AG04450 (cell line): ENCODE data around the gene ALPL. TPM values are rescaled to one million over a fixed set of nuclear protein-coding genes. Genes with fewer than 3 reads are reported as not detected.

ENCODE experiments used
- CTCF ChIA-PET: fragments of 300-600, 350-600 bp; formaldehyde crosslinking; extraction: SDS; loops from one replicate; lab custom pipeline; 2022; ENCODE audit warnings: antibody characterized with exemption, inconsistent platforms; lab: Charles Lee
- POLR2A ChIA-PET: fragments of 350-600 bp; formaldehyde crosslinking; extraction: SDS; loops from one replicate; lab custom pipeline; 2021; ENCODE audit warnings: antibody characterized with exemption, inconsistent platforms; lab: Yijun Ruan, JAX
- DNase-seq: peaks from one replicate; pipeline ENCODE4 v3.0.0-alpha.2; 2011; ENCODE audit warnings: low read depth, low spot score
- H3K27ac ChIP-seq: one replicate; pipeline ENCODE4 v1.5.1; 2012; ENCODE audit warnings: low read depth, low read length, control low read depth
- H3K27me3 ChIP-seq: one replicate; pipeline ENCODE4 v1.6.0; 2012; ENCODE audit warnings: low read length; ENCODE audit not compliant: control insufficient read depth, insufficient read depth
- H3K4me3 ChIP-seq: 2 replicates; pipeline ENCODE4 v1.5.1; 2011; ENCODE audit warnings: mild to moderate bottlenecking, low read depth, low read length, control low read depth
- H3K9me3 ChIP-seq: 2 replicates; pipeline ENCODE4 v1.5.1; 2012; ENCODE audit warnings: low read length; ENCODE audit not compliant: control insufficient read depth, insufficient read depth
- polyA plus RNA-seq: library from polyadenylated mRNA; depleted of rRNA; stranded (reverse); fragments of >200 nt; gene quantifications from 2 replicates; pipeline ENCODE4 v1.2.3, GENCODE V29; 2011
- TF ChIP-seq, protein P1 (sequence below): IDR thresholded peaks from 2 replicates; pipeline ENCODE4 v1.5.1; 2011; ENCODE audit warnings: low read depth, low read length, control low read depth, inconsistent platforms

The ALPL gene
- polyA plus RNA-seq, 1 experiment: 1.8 TPM

- DNase-seq: no peak
- ChIA-PET CTCF (interaction anchor here (0.5 to 2.5 kb wide), 4 partner anchors 9 to 136 kb away, joined by 3 to 14 read pairs (median 4); no protein-coding TSS in a partner anchor), POLR2A (no interaction called here)
- no peaks in the 10 kb centered on the region; the same call in 1 of the 2 replicates for H3K9me3 ChIP-seq
- no peak overlapping the region for H3K4me3 ChIP-seq
- no peak overlapping the region for H3K27ac ChIP-seq
- peaks cover 27% of the 10 kb centered on the region for H3K27me3 ChIP-seq
- TF ChIP-seq, protein P1, sequence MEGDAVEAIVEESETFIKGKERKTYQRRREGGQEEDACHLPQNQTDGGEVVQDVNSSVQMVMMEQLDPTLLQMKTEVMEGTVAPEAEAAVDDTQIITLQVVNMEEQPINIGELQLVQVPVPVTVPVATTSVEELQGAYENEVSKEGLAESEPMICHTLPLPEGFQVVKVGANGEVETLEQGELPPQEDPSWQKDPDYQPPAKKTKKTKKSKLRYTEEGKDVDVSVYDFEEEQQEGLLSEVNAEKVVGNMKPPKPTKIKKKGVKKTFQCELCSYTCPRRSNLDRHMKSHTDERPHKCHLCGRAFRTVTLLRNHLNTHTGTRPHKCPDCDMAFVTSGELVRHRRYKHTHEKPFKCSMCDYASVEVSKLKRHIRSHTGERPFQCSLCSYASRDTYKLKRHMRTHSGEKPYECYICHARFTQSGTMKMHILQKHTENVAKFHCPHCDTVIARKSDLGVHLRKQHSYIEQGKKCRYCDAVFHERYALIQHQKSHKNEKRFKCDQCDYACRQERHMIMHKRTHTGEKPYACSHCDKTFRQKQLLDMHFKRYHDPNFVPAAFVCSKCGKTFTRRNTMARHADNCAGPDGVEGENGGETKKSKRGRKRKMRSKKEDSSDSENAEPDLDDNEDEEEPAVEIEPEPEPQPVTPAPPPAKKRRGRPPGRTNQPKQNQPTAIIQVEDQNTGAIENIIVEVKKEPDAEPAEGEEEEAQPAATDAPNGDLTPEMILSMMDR: no peak
Observed at GRCh38 chr1:21507511-21508270, 1.5 kb upstream of the ALPL start.

DNA sequence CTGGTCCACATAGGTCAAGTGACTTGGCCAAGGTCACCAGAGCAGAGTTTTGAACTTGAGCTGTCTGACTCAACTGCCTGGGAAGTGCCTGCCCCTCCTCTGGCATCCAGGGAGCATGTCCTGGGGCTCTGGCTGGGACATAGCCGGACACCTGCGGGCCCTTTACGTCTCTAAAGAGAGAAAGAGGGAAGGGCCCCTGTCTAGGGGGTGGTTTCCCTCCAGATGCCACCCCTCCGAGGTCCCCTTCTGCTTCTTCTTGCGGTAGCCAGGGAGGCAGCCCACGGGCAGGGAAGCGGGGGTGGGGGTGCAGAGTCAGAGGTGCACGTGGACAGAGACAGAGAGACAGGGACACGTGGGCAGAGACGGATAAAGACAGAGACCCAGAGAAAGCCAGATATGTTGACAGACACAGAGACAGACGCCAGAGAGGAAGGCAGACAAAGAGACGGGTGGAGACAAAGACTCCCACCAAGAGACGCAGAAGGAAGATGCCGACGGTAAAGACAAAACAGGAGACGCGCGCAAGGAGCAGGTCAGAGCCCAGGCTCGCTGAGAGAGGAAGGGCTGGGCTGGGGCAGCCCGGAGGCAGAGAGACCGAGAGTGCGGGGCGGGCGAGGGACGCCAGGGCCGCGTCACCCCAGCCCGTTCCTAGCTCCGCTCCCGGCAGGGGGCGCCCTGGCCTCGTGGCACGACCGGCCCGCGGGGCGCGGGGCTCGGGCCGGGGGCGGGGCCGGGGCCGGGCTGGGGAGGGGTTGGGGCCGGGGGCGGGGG is 458 bp upstream of the ALPL start:
- DNase-seq: no peak
- ChIA-PET POLR2A (no interaction called here), CTCF (interaction anchor here (0.5 to 2.5 kb wide), 5 partner anchors 10 to 87 kb away, joined by 3 to 14 read pairs (median 3); no protein-coding TSS in a partner anchor)
- Histone ChIP-seq H3K4me3 (peak overlapping the region; percentile 33), H3K27ac (no peak overlapping the region), H3K9me3 (no peaks in the 10 kb centered on the region; the same call in 1 of the 2 replicates), H3K27me3 (peaks cover 33% of the 10 kb centered on the region)
- TF ChIP-seq, protein P1: peak; percentile 48

GRCh38 chr1:21510113-21510493 is 880 bp downstream of the ALPL start:
- TF ChIP-seq, protein P1: no peak
- Histone ChIP-seq H3K27ac (no peak overlapping the region), H3K4me3 (no peak overlapping the region), H3K27me3 (peaks cover 46% of the 10 kb centered on the region), H3K9me3 (no peaks in the 10 kb centered on the region; the same call in 1 of the 2 replicates)
- no peak for DNase-seq
- ChIA-PET CTCF (interaction anchor here (1.1 to 2.5 kb wide), 3 partner anchors 11 to 64 kb away, joined by 3 to 14 read pairs (median 3); no protein-coding TSS in a partner anchor), POLR2A (no interaction called here)

GRCh38 chr1:21510885-21511578 is 1.8 kb downstream of the ALPL start:
- H3K27me3 ChIP-seq: peaks cover 46% of the 10 kb centered on the region
- POLR2A ChIA-PET: interaction anchor here (0.6 to 1.5 kb wide), 2 partner anchors 9 to 31 kb away, joined by 4 to 6 read pairs; no protein-coding TSS in a partner anchor

More at GRCh38 chr1:21510885-21511578, 1.8 kb downstream of the ALPL start:
- TF ChIP-seq, protein P1: no peak
- no peaks in the 10 kb centered on the region; the same call in 1 of the 2 replicates for H3K9me3 ChIP-seq
- peak overlapping the region; percentile 86 for H3K27ac ChIP-seq
- CTCF ChIA-PET: interaction anchor here (0.6 to 1.6 kb wide), 8 partner anchors 13 to 148 kb away, joined by 3 to 5 read pairs (median 4); no protein-coding TSS in a partner anchor
- DNase-seq: no peak
- no peak overlapping the region for H3K4me3 ChIP-seq
